ENCODE results near the gene GAN.

Gene GAN

GRCh38 chr16:81369888-81370504 lies 55.2 kb downstream of the GAN start:
- TF ChIP-seq ZNF449 (tag by site-specific recombination; IDR thresholded peaks at IDR 0.05) (no peak), SP3 (tag by site-specific recombination; IDR thresholded peaks at IDR 0.05) (no peak), ZNF157 (tag by site-specific recombination; IDR thresholded peaks at IDR 0.05) (peak; percentile 92)
- no peak overlapping the region for H3K4me3 ChIP-seq (ENCODE audit: low read depth, low read length)
- H3K4me1 ChIP-seq (ENCODE audit: control insufficient read depth, insufficient read depth, low read length) = no peaks in the 10 kb centered on the region
- H3K27ac ChIP-seq (ENCODE audit: extremely low read depth, low read depth, low read length) = no peak overlapping the region
- ChIA-PET POLR2A (no interaction called here), CTCF (interaction anchor here (0.8 to 1.4 kb wide), 3 partner anchors 12 to 367 kb away, joined by 3 to 7 read pairs (median 5); no protein-coding TSS in a partner anchor)
- no peaks in the 10 kb centered on the region for H3K9me3 ChIP-seq (ENCODE audit: control insufficient read depth, insufficient read depth, low read depth, low read length)
- peaks cover 14 to 64% of the 10 kb centered on the region in 2 experiments; a peak in 2 of 3 replicates for H3K36me3 ChIP-seq (ENCODE audit: control insufficient read depth in 2 of 2, insufficient read depth in 1 of 2, low read length in 2 of 2)

GRCh38 chr16:81371106-81371505 lies 56.3 kb downstream of the GAN start:
- no peak for TF ChIP-seq ZBTB8A (tag by site-specific recombination; IDR thresholded peaks at IDR 0.05)
- TF ChIP-seq YY2 (tag by site-specific recombination; IDR thresholded peaks at IDR 0.05) = no peak
- no peak for TF ChIP-seq ZNF423 (tag by site-specific recombination; IDR thresholded peaks at IDR 0.05)
- TF ChIP-seq ZBTB7A (tag by site-specific recombination; IDR thresholded peaks at IDR 0.05; ENCODE audit: low read depth) = no peak
- TF ChIP-seq ZNF747 (tag by site-specific recombination; IDR thresholded peaks at IDR 0.05) = no peak
- TF ChIP-seq ZNF10 (tag by site-specific recombination; IDR thresholded peaks at IDR 0.05) = no peak
- no peak for TF ChIP-seq ZNF776 (tag by site-specific recombination; IDR thresholded peaks at IDR 0.05; ENCODE audit: borderline replicate concordance)
- TF ChIP-seq CTCF (tag by site-specific recombination; IDR thresholded peaks at IDR 0.05) = no peak
- Histone ChIP-seq H3K4me1 (ENCODE audit: control insufficient read depth, insufficient read depth, low read length) (no peaks in the 10 kb centered on the region), H3K27ac (ENCODE audit: extremely low read depth, low read depth, low read length) (no peak overlapping the region), H3K4me3 (ENCODE audit: low read depth, low read length) (no peak overlapping the region), H3K9me3 (ENCODE audit: control insufficient read depth, insufficient read depth, low read depth, low read length) (no peaks in the 10 kb centered on the region), H3K36me3 (ENCODE audit: control insufficient read depth in 2 of 2, insufficient read depth in 1 of 2, low read length in 2 of 2) (peaks cover 10 to 53% of the 10 kb centered on the region in 2 experiments; a peak in 2 of 3 replicates)
- ChIA-PET POLR2A (no interaction called here), CTCF (interaction anchor here (1.1 to 1.4 kb wide), 4 partner anchors 11 to 352 kb away, joined by 3 to 6 read pairs (median 4); no protein-coding TSS in a partner anchor)

GRCh38 chr16:81374550-81374949 lies 59.8 kb downstream of the GAN start:
- no peaks in the 10 kb centered on the region for H3K9me3 ChIP-seq (ENCODE audit: control insufficient read depth, insufficient read depth, low read depth, low read length)
- TF ChIP-seq ZNF701 (tag by site-specific recombination; IDR thresholded peaks at IDR 0.05) (no peak), ZNF366 (tag by site-specific recombination; conservative IDR thresholded peaks at IDR 0.05) (no peak), CTCF (tag by site-specific recombination; IDR thresholded peaks at IDR 0.05) (no peak), ZNF18 (tag by site-specific recombination; IDR thresholded peaks at IDR 0.05) (no peak), MZF1 (tag by site-specific recombination; IDR thresholded peaks at IDR 0.05; ENCODE audit: borderline replicate concordance) (no peak), ZNF785 (tag by site-specific recombination; IDR thresholded peaks at IDR 0.05) (no peak), ZNF843 (tag by site-specific recombination; IDR thresholded peaks at IDR 0.05) (no peak), ZBTB10 (tag by site-specific recombination; IDR thresholded peaks at IDR 0.05) (no peak), ZNF324 (tag by site-specific recombination; IDR thresholded peaks at IDR 0.05) (no peak), ZNF623 (tag by site-specific recombination; IDR thresholded peaks at IDR 0.05) (no peak), GFI1B (tag by site-specific recombination; IDR thresholded peaks at IDR 0.05) (no peak)
- H3K4me3 ChIP-seq (ENCODE audit: low read depth, low read length) = no peak overlapping the region
- no peaks in the 10 kb centered on the region for H3K4me1 ChIP-seq (ENCODE audit: control insufficient read depth, insufficient read depth, low read length)
- H3K36me3 ChIP-seq (ENCODE audit: control insufficient read depth in 2 of 2, insufficient read depth in 1 of 2, low read length in 2 of 2) = peaks cover 4 to 56% of the 10 kb centered on the region in 2 experiments; a peak in 2 of 3 replicates
- H3K27ac ChIP-seq (ENCODE audit: extremely low read depth, low read depth, low read length) = no peak overlapping the region
- ChIA-PET CTCF (no interaction called here), POLR2A (no interaction called here)
